Measurements from ENCODE around the gene SMIM23.

SMIM23 gene

GRCh38 chr5:171785517-171785916, at the start of gene SMIM23:
TSS of gene SMIM23 (plus strand) at chr5:171785817. CDS start at chr5:171785872, 55 bp downstream.
- DNase-seq (ENCODE audit: low spot score): no peak

DNA sequence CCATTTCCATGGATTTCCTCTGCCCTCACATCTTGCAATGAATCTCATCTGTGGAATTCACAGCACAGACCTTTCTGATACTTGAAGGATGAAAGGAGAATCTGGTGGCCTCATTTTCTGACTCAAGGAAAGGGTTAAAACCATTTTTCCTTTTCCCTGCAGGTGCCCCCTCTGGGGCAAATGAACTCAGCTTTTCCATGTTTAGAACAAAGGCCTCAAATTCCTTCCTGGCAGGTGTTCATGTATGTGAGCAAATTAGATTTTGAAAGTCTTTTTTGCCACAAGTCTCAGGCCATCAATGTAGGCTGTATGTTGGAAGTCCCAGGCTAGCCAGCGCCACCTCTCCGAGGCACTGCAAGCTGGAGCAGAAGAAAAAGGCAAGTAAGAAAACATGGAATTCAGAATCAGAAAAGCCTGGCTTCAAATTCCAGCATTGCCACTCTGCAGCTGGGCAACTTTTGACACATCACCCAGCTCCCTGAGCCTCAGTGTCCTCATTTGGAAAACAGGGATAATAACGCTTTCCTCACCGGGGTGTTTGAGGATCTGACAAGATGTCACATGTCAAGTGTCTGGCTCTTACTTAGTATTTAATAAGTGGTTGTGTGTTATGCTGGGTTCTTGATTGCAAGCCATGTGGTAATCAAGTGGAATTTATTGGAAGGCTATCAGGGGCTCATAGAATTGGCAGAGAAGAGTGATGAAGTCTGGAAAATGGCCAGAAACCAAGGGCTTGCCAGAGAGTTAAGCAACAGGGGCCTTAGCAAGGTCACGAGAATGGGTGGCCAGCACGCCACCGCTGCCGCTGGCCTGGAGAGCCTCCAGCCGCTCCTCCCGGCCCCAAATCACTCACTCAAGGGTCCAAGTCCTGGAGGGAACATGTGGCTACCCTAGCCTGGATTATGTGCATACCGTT, 48.4 kb upstream of the SMIM23 start:
- DNase-seq (ENCODE audit: low spot score): no peak
- FAIRE-seq: no peak

More at GRCh38 chr5:171785517-171785916, at the start of gene SMIM23:
- FAIRE-seq: no peak

GRCh38 chr5:171738501-171738900, 47.1 kb upstream of the SMIM23 start:
- FAIRE-seq: no peak
- no peak for DNase-seq (ENCODE audit: low spot score)

DNA sequence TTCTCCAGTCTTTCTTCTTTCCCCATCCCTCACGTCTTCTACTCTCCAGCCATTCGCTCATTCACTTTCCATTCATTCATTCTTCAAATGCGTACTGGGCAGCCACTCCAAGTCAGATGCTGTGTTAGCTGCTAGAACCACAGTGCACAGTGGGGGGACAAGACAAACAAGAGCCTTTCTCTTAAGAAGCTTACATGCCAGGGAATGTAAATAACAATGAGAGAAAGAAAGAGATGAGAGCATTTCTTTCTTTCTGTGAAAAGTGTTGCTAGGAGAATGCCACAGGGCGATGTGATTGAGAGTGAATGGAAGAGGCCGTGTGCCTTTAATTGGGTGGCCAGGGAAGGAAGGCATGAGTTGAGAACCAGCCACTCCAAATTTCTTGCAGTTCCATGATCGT, 46.3 kb upstream of the SMIM23 start:
- FAIRE-seq: no peak

GRCh38 chr5:171743436-171744076, 42.1 kb upstream of the SMIM23 start:
- FAIRE-seq (no peak), DNase-seq (ENCODE audit: low spot score) (no peak)

More for the DNA sequence above, 46.3 kb upstream of the SMIM23 start:
- DNase-seq (ENCODE audit: low spot score): no peak

GRCh38 chr5:171744264-171744663, 41.4 kb upstream of the SMIM23 start:
- FAIRE-seq (no peak), DNase-seq (ENCODE audit: low spot score) (no peak)

- DNase-seq (ENCODE audit: low spot score) (no peak), FAIRE-seq (no peak)
Measured at GRCh38 chr5:171744882-171745281, 40.7 kb upstream of the SMIM23 start.

GRCh38 chr5:171745602-171746001, 40.0 kb upstream of the SMIM23 start:
- DNase-seq (ENCODE audit: low spot score): no peak
- no peak for FAIRE-seq

DNA sequence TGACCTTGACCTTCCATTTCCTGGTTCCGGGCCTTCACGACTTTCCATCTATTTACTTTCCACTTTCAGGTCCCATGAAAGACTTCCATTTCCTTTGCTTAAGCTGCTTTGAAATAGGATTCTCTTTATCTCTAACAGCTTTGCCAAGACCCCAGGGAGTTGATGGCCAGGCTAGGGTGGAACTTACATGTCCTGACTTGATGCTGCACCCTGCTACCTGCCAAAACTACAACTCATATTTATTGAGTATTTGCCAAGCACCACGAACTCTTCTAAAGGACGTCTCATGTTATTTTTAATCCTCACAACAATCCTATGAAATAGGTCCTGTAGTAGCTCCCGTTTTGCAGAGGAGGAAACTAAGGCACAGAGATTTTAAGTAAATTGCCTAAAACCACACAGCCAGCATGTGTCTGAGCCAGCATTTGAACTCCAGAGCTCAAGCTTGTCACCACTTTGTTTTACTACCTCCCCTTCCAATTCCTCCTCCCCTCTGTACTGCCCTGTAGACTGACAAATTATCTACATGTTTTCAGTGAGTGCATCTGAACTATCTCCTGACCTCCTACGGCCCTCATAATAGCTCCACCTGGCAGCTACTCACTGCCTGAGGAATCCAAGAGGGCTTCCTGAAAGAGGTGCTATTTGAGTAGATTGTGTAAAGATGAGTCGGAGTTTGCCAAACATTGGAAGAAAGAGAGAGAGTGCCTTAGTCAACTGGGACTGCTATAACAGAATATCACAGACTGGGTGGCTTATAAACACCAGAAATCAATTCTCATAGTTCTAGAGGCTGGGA, 38.4 kb upstream of the SMIM23 start:
- no peak for DNase-seq (ENCODE audit: low spot score)
- no peak for FAIRE-seq

DNA sequence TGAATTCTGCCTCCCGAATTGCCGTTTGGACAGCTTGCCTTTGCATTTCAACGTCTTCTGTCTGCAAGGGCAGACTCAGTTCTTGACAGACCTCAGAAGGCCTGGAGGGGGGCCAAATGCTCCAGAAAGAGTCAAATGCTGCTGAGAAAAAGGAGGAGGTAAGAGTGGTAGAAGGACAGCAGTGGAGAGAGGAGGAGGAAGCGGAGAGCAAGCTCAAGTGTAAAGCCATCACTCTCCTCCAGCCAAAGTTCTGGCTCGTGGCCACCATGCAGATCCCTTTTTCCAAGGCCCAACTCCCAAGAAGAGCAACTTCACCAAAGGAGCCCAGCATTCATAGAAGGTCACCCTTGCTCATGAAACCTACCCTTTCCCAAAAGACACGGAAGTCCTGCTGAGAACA, 36.9 kb upstream of the SMIM23 start:
- FAIRE-seq (no peak), DNase-seq (ENCODE audit: low spot score) (no peak)

DNA sequence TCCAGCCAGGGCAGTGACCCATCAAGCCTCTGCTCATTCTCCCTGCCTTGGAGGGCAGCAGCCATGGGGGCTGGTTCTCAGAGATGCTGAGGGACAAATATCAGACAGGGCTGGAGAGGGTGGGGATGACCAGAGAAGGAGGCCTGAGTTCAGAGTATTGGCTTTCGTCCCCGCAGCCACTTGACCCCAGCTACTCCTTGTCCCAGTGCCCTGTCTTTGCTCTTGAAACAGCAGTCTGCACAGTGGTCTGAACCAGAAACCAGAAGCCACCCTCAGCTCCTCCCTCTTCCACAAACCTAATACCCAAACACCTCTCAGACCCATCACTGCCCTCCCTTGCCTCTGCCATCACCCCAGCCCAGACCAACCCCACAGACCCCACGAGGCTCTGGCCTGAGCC, 36.3 kb upstream of the SMIM23 start:
- FAIRE-seq (no peak), DNase-seq (ENCODE audit: low spot score) (no peak)

DNA sequence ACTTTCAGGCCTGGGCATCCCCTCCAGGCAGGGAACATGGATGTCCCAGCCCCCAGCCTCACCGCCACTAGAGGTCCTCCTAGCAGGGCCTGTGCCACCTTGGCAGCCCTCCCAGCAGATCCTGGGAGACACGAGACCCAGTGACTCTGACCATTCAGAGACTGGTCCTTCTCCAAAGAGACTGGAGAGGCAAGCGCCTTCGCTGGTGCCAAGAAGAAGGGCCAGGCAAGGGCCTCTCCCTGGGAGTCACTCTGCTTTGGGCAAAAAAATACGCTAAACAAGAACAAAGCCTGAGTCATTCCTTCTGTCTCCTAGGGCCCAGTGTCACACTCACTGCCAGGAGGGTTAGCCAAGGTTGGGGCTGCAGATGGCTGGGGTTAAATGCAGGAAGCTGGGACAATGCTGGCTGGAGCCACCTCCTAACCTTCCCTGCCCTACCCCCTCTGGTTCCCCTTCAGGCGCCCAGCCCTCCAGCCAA, 35.3 kb upstream of the SMIM23 start:
- FAIRE-seq (no peak), DNase-seq (ENCODE audit: low spot score) (no peak)

DNA sequence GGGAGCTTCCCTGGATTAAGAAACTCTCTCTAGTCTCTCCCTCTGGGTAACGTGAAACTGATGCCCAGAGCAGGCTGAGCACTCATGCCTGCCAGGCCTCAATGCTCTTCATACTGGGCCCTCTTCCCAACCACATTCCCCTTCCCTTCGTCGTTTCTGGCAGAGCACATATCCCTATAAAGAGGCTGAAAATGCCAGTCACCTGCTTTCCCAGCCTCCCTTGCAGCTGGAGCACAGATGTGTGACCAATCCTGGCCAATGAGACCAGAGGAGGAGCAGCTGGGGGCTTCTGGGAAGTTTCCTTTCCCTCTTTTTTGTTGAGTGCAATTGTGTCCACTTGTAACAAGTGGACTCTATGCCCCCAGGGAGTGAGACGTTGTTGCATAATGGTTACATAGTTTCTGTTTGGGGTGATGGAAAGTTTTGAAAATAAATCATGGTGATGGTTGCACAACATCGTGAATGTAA, 30.2 kb upstream of the SMIM23 start:
- DNase-seq (ENCODE audit: low spot score): no peak
- no peak for FAIRE-seq

DNA sequence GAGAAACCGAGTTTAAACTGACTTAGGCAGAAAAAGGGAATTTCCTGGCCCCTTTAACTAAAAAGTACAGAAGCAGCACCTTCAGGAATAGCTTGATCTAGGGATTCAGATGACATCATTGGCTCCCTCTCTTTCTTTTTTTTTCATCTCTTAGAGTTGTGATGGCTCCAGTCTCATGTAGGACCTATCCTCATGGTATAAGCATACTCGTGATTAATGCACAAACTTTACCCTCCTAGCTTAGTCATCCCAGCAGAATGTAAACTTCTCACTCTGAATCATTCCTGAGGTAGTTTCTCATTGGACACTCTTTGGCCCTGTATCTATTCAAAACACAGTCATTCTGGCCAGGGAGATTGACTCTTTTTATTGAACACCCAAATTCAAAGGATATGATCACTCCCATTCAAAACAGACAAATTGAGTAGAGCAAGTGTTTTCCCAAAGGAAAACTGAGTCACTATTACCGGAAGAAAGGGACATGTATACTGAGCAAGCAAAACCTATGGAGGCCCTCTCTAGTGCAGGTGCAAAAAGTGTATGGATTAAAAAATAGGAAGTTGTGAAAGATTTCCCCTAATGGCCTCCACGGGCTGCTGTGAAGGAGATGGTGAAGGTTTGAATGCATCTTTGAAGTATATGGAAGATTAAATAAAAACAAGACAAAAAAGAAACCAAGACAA, 27.6 kb upstream of the SMIM23 start:
- DNase-seq (ENCODE audit: low spot score) (peak; percentile 89), FAIRE-seq (peak; percentile 86)

GRCh38 chr5:171759777-171760176, 25.8 kb upstream of the SMIM23 start:
- DNase-seq (ENCODE audit: low spot score) (no peak), FAIRE-seq (no peak)

GRCh38 chr5:171762021-171762608, 23.5 kb upstream of the SMIM23 start:
- FAIRE-seq: no peak
- DNase-seq (ENCODE audit: low spot score): no peak

GRCh38 chr5:171762903-171763302, 22.7 kb upstream of the SMIM23 start:
- no peak for FAIRE-seq
- DNase-seq (ENCODE audit: low spot score): no peak

- no peak for FAIRE-seq
- no peak for DNase-seq (ENCODE audit: low spot score)
Measured at GRCh38 chr5:171764265-171764664, 21.4 kb upstream of the SMIM23 start.

GRCh38 chr5:171766875-171767274, 18.7 kb upstream of the SMIM23 start:
- no peak for DNase-seq (ENCODE audit: low spot score)
- no peak for FAIRE-seq

GRCh38 chr5:171770153-171770552, 15.5 kb upstream of the SMIM23 start:
- DNase-seq (ENCODE audit: low spot score): no peak
- FAIRE-seq: no peak

DNA sequence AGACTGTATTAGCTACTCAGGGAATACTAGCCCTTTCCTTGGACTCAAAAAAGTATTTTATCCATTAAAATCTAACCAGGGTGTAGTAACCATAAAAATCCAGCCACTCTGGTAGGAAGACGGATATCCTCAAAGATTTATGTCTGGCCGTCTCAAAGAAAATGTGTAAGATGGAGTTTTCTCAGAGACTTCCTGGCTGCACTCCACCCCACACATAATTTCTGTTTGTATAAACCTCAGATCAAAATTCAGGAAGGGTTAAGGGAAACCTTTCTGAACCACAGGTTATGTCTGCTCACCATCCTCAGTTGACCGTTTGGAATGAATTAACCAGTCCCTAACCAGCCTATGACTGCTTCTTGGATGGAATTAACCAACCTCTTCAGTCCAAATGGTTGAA, 13.8 kb upstream of the SMIM23 start:
- DNase-seq (ENCODE audit: low spot score) (no peak), FAIRE-seq (no peak)

All from RCC 7860 (cell line).